Skin epidermis (tissue), 12 donors: ENCODE data around the gene MRGPRE.

Source experiments
- H3K27ac ChIP-seq, 21 experiments: fragments of 200-600 bp; sonication (generic) in 11 of 21; one replicate each; pipeline ENCODE4 v1.5.0; 2020; ENCODE audit warnings: mild to moderate bottlenecking in 3 of 21, inconsistent platforms in 2 of 21, moderate library complexity in 2 of 21
- H3K4me3 ChIP-seq, 7 experiments: fragments of 200-600 bp; sonication (generic) in 2 of 7; one replicate each; pipeline ENCODE4 v1.5.0; 2020; ENCODE audit warnings: inconsistent platforms in 2 of 7, mild to moderate bottlenecking in 2 of 7, moderate library complexity in 1 of 7

Gene MRGPRE

DNA sequence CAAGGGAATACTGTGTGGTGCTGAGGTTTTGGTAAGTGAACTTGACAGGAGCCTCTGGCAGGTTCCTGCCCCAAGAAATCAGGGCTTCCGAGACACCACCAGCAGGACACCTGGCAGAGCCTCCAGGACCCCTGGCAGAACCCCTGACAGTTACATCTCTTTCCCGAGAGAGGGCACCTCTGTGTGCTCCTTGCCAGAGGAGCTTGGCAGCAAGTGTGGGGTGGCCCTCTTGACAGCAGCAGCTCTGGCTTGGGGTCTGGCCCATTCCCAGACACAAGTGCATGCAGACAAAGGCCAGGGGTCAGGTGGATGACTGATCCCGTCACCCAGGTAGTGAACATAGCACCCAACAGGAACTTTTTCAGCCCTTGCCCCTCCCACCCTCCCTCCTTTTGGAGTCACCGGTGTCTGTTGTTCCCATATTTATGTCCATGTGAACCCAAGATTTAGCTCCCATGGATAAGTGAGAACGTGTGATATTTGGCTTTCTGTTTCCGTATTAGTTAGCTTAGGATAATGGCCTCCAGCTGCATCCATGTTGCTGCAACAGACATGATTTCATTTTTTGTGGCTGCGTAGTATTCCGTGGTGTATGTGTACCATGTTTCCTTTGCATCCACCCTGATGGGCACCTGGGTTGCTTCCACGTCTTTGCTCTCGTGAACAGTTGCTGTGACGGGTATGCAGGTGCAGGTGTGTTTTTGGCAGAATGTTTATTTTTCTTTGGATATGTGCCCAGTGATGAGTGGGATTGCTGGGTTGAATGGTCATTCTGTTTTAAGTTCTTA is 45.9 kb downstream of the MRGPRE start:
- Histone ChIP-seq H3K4me3 (no peak overlapping the region), H3K27ac (no peak overlapping the region)

DNA sequence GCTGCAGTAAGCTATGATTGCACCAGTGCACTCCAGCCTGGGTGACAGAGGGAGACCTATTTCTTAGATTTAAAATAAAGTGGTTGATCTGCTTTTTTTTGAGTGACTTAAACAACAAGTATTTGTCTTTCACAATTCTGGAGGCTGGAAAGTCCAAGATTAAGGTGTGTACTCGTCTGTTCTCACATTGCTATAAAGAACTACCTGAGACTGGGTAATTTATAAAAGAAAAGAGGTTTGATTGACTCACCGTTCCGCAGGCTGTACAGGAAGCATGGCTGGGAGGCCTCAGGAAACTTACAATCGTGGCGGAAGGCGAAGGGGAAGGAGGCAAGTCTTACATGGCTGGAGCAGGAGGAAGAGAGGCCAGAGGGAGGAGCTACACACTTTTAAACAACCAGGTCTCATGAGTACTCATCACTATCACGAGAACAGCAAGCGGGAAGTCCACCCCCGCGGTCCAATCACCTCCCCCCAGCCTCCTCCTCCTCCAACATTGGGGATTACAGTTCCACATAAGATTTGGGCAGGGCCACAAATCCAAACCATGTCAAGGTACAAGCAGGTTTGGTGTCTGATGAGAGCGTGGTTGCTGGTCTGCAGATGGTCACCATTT is 47.4 kb downstream of the MRGPRE start:
- no peak overlapping the region for H3K27ac ChIP-seq
- no peak overlapping the region for H3K4me3 ChIP-seq

DNA sequence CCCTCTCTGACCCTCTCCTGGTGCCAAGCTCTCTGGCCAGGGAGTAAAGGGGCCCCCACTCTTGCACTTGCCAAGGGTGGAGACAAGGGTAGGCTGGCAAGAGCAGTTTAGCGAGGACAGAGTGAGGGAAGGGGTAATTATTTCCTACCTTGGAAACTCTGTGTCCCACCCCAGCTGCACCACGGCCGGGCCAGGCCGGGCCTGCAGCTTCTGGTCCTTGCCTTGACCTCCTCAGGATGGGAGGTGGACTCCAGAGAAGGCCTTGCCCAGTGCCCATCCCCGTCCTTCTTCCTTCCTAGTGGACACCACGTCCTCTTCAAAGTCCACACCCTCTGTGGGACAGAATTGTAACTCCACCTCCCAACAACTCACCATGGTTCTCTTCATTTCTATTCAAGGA is 48.7 kb downstream of the MRGPRE start:
- Histone ChIP-seq H3K4me3 (no peak overlapping the region), H3K27ac (no peak overlapping the region)

DNA sequence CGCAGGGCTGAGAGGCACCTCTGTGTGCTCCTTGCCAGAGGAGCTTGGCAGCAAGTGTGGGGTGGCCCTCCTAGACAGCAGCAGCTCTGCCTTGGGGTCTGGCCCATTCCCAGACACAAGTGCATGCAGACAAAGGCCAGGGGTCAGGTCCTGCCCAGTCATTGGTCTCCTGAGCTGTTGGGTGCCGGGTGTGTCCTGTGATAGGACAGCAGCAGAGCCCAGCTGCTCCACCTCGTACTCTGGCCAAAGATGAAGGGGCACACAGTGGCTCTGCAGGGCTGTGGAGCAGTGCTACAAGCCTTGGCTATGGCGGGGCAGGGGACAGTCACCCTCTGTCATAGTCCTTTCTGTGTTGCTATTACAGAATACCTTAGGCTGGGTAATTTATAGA is 49.8 kb downstream of the MRGPRE start:
- H3K27ac ChIP-seq: no peak overlapping the region
- H3K4me3 ChIP-seq: no peak overlapping the region

DNA sequence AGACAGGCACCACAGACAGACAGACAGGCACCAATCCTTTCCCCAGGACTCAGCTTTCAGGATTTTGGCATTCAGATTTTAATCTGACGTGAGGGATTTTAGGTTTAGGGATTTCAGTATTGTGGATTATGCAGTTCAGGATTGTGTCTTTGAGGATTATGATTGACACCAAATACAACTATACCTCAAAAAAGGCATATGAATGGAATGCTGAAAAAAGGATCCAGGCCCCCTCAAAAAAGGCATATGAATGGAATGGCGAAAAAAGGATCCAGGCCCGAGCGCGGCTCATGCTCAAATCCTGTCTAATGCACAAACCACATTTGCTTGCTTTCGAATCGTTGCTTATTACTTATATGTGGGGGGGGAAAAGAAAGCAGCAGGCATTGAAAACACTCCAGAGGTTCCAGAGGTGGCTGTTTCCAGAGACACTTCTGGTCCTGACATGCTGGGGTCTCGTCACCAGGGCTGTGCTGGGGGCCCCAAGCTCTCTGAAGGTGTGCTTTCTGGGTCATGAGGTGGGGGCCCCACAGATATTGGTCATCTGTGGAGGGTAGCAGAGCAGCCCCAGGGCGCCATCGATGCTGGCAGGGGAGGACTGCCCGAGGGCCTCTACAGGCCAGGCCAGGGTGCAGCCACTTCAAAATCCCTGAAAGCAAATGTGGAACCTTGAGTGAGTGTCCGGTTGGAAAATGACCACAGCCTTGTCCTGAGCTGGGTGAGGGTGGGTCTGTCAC is 50.3 kb downstream of the MRGPRE start:
- no peak overlapping the region for H3K27ac ChIP-seq
- H3K4me3 ChIP-seq: no peak overlapping the region

DNA sequence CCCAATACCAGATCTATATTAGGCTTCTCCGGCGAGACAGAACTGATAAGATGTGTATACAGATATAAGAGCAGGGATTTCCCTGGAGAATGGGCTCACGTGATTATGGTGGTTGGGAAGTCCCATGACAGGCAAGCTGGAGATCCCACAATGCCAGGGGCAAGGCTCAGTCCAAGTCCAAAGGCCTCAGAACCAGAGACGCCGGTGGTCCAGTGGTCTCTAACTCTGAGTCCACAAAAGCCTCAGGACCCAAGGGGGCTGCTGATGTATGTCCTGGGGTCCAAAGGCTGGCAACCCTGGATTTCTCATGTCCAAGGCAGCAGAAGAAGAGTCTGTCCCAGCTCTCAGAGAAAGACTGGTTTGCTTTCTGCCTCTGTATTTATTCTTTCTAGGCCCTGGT is 51.3 kb downstream of the MRGPRE start:
- Histone ChIP-seq H3K27ac (no peak overlapping the region), H3K4me3 (no peak overlapping the region)

DNA sequence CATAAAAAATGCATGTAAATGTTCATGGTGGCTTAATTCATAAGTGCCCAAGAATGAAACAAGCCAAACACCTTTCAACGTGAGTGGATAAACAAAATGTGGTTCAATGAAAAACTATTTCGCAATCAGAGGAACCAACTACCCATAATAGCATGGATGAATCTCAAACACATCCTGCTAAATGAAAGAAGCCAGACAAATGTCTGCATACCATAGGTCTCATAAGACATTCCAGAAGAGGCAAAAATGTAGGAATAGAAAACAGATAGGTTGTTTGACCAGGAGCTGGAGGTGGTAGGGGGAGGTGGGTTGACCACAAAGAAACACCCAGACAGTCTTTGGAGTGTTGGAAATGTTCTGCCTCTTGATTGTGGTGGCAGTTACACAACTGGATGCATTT is 53.9 kb downstream of the MRGPRE start:
- H3K4me3 ChIP-seq: no peak overlapping the region
- no peak overlapping the region for H3K27ac ChIP-seq

DNA sequence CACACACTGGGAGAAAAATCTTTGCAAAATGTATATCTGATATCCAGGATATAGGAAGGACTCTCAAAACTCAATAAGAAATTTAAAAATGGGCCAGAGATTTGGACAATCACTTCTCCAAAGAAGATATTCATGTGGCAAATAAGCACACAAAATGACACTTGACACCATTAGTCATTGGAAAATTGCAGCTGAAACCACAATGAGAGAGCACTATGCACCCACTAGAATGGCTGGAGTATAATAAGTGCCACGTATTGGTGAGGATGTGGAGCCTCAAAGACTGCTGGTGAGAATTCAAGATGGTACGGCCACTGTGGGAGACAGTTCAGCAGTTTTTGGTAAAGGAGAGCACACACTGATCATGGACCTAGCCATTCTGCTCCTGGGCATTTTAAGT is 54.3 kb downstream of the MRGPRE start:
- Histone ChIP-seq H3K27ac (no peak overlapping the region), H3K4me3 (no peak overlapping the region)
